ENCODE data around the gene FCMR.
"Not testable (repeated sequence)": the region's sequence is repeated elsewhere in the genome, so short reads cannot be mapped to it uniquely, and the experiment has no call there.

FCMR gene

DNA sequence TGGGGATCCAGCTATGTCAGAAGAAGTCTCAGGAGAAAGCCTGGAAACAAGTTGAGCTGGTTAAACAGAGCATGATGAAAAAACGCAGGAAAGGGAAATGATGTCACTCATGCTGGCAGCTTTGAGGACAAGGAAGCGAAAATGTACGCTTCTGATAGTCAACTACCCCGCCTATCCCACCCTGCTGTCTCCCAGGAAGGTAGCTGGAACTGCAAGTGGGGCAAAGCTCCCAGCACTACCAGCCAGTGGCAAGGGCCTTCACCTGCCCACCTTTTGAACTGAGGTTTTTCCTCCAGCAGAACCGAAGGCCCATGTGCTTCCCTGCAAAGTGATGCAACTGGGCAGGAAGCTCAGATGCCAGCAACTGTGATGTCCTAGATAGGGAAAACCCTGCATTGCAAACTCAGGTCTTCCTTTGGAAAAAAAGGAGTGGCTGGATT is 62.6 kb downstream of the FCMR start:
- peaks cover 53% of the 10 kb centered on the region for H3K27me3 Mint-ChIP-seq (ENCODE audit: low read depth)
- TF ChIP-seq, protein P1, sequence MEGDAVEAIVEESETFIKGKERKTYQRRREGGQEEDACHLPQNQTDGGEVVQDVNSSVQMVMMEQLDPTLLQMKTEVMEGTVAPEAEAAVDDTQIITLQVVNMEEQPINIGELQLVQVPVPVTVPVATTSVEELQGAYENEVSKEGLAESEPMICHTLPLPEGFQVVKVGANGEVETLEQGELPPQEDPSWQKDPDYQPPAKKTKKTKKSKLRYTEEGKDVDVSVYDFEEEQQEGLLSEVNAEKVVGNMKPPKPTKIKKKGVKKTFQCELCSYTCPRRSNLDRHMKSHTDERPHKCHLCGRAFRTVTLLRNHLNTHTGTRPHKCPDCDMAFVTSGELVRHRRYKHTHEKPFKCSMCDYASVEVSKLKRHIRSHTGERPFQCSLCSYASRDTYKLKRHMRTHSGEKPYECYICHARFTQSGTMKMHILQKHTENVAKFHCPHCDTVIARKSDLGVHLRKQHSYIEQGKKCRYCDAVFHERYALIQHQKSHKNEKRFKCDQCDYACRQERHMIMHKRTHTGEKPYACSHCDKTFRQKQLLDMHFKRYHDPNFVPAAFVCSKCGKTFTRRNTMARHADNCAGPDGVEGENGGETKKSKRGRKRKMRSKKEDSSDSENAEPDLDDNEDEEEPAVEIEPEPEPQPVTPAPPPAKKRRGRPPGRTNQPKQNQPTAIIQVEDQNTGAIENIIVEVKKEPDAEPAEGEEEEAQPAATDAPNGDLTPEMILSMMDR (IDR thresholded peaks at IDR 0.05; ENCODE audit: unreplicated experiment in 3 of 3), result no peak
- H3K4me1 Mint-ChIP-seq, result no peaks in the 10 kb centered on the region
- no peak overlapping the region for H3K27ac Mint-ChIP-seq
- H3K9me3 Mint-ChIP-seq, result peaks cover 3% of the 10 kb centered on the region
- H3K36me3 Mint-ChIP-seq (ENCODE audit: low read depth), result no peaks in the 10 kb centered on the region
- H3K4me3 Mint-ChIP-seq, result no peak overlapping the region

DNA sequence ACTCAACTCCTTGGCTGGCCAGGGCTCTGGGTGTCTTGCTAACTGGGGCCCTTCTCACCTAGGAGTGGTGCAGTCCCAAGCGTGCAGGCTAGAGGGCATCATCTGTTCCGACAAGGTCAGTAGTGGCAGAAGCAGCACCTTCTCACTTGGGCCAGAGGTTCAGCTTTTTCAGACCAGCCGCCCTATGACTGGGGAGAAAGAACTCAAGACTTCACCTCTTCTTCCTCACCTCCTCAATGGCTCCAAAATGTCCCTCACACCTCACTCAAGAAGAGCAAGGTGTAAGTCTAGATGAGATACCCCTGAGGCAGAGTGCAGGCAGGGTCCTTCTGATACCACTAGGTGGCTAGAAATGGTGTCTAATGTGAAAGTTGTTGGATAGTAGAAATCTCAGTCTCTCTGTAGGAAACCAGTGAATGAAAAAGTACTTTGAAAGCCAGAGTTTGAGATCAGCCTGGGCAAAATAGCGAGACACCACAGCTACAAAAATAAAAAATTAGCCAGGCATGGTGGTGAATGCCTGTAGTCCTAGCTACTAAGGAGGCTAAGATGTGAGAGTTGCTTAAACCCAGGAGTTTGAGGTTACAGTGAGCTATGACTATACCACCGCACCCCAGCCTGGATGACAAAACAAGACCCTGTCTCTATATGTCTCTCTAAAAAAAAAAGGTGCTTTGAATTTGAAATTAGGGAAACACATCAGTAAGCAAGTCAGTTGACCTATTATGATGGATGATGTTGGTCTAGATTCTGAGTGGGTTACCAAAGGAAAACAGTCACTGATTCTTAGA is 64.9 kb downstream of the FCMR start:
- TF ChIP-seq, protein P1 (IDR thresholded peaks at IDR 0.05; ENCODE audit: unreplicated experiment in 3 of 3), result no peak
- no peaks in the 10 kb centered on the region for H3K4me1 Mint-ChIP-seq
- H3K27ac Mint-ChIP-seq, result no peak overlapping the region
- H3K36me3 Mint-ChIP-seq (ENCODE audit: low read depth), result no peaks in the 10 kb centered on the region
- H3K27me3 Mint-ChIP-seq (ENCODE audit: low read depth), result peaks cover 40% of the 10 kb centered on the region
- H3K4me3 Mint-ChIP-seq, result no peak overlapping the region
- peaks cover 15% of the 10 kb centered on the region for H3K9me3 Mint-ChIP-seq

DNA sequence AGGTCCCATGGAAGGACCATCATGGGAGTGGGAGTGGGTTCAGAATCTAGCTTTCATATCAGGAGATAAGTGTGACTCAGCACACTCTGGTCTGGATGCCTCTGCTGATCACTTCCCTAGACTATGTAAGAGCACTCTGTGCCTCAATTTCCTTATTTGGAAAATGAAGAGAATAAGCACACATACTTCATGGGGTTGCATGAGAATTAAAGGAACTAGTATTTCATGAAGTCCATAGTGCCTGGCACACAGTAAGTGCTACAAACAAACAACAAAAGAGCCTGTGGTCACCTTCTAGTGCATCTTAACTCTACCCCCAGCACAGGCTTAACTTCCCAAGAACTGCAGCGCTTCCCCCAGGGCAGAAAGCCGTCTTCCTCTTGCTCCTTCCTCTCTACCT is 65.9 kb downstream of the FCMR start:
- Mint-ChIP-seq H3K27ac (no peak overlapping the region), H3K4me3 (no peak overlapping the region), H3K4me1 (no peaks in the 10 kb centered on the region), H3K27me3 (ENCODE audit: low read depth) (peaks cover 30% of the 10 kb centered on the region), H3K36me3 (ENCODE audit: low read depth) (no peaks in the 10 kb centered on the region), H3K9me3 (peaks cover 23% of the 10 kb centered on the region)
- TF ChIP-seq, protein P1 (IDR thresholded peaks at IDR 0.05; ENCODE audit: unreplicated experiment in 3 of 3), result no peak

DNA sequence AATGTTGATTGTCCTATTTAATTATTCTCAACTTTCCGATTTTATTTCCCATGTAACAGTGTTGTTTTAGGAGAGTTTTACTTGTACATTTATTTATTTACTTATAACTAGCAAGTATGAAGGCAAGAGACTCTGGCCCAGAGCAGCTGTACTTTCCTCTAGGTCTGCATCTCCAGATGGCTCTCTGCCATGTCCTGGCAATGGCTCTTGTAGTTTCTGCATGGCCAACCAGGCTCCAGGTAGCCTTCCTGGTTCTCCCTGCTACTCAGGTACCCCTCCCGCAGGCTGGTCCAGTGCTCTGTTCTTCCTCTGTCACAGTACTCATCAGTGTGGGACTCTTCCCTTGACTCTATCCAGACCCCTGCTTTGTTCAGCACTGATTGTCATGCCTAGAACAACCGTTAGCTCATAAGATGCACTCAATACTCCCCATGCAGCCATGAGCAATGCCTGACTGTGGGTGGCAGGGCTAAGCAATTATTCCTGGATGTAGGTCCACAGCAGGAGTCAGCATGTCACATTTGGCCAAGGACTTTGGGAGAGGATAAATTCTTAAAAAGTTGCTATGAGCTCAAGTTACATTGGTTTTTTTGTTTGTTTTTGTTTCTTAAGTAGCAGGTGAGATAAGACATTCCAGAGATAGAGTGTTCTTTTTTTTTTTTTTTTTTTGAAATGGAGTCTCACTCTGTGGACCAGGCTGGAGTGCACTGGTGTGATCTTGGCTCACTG is 67.2 kb downstream of the FCMR start:
- Mint-ChIP-seq H3K4me3 (no peak overlapping the region), H3K27ac (no peak overlapping the region), H3K4me1 (no peaks in the 10 kb centered on the region), H3K9me3 (peaks cover 27% of the 10 kb centered on the region), H3K36me3 (ENCODE audit: low read depth) (no peaks in the 10 kb centered on the region), H3K27me3 (ENCODE audit: low read depth) (peaks cover 22% of the 10 kb centered on the region)
- TF ChIP-seq, protein P1 (IDR thresholded peaks at IDR 0.05; ENCODE audit: unreplicated experiment in 3 of 3), result no peak

DNA sequence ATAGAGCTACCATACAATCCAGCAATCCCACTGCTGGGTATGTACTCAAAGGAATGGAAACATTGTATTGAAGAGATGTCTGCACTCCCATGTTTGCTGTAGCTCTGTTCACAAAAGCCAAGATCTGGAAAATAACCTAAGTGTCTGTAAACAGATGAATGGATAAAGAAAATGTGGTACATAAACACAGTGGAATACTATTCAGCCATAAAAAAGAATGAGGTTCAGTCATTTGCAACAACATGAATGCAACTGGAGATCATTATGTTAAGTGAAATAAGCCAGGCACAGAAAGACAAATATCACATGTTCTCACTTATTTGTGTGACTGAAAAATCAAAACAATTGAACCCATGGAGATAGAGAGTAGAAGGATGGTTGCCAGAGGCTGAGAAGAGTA is 68.0 kb downstream of the FCMR start:
- not testable (repeated sequence) for H3K27ac Mint-ChIP-seq; H3K4me1 Mint-ChIP-seq; H3K4me3 Mint-ChIP-seq; H3K36me3 Mint-ChIP-seq (ENCODE audit: low read depth)
- H3K27me3 Mint-ChIP-seq (ENCODE audit: low read depth), result peaks cover 22% of the 10 kb centered on the region
- peaks cover 31% of the 10 kb centered on the region for H3K9me3 Mint-ChIP-seq
